ENCODE results near the gene BTBD7.

Gene BTBD7

GRCh38 chr14:93346926-93347721, 14.3 kb upstream of the BTBD7 start, which contains the start of gene COX8C:
TSS of gene COX8C (plus strand) at chr14:93347182. CDS start at chr14:93347269, 87 bp downstream.
- Histone ChIP-seq H3K9ac (ENCODE audit: low read depth in 1 of 2, low read length in 2 of 2) (no peak within 1 kb of the TSS), H3K27me3 (ENCODE audit: control insufficient read depth in 1 of 2, insufficient read depth in 2 of 2, low read length in 2 of 2) (no peaks in the 10 kb centered on the region), H3K36me3 (ENCODE audit: control insufficient read depth in 1 of 2, insufficient read depth in 2 of 2, low read length in 2 of 2) (no peaks in the 10 kb centered on the region), H3K4me1 (ENCODE audit: control insufficient read depth in 1 of 2, insufficient read depth in 2 of 2, low read length in 2 of 2) (no peaks in the 10 kb centered on the region), H3K9me3 (ENCODE audit: control insufficient read depth in 1 of 2, low read length in 2 of 2) (peaks cover 0 to 2% of the 10 kb centered on the region in 2 donors), H3K27ac (ENCODE audit: low read depth, low read length) (no peak within 1 kb of the TSS), H3K4me3 (ENCODE audit: low read depth in 1 of 2, low read length in 2 of 2) (no peak within 1 kb of the TSS)

- Histone ChIP-seq H3K9me3 (ENCODE audit: control insufficient read depth in 1 of 2, low read length in 2 of 2) (peaks cover 0 to 9% of the 10 kb centered on the region in 2 donors), H3K27me3 (ENCODE audit: control insufficient read depth in 1 of 2, insufficient read depth in 2 of 2, low read length in 2 of 2) (no peaks in the 10 kb centered on the region), H3K36me3 (ENCODE audit: control insufficient read depth in 1 of 2, insufficient read depth in 2 of 2, low read length in 2 of 2) (no peaks in the 10 kb centered on the region), H3K4me3 (ENCODE audit: low read depth in 1 of 2, low read length in 2 of 2) (no peak overlapping the region), H3K27ac (ENCODE audit: low read depth, low read length) (no peak overlapping the region), H3K4me1 (ENCODE audit: control insufficient read depth in 1 of 2, insufficient read depth in 2 of 2, low read length in 2 of 2) (no peaks in the 10 kb centered on the region), H3K9ac (ENCODE audit: low read depth in 1 of 2, low read length in 2 of 2) (no peak overlapping the region)
Observed at GRCh38 chr14:93343797-93344196, 11.0 kb upstream of the BTBD7 start.

DNA sequence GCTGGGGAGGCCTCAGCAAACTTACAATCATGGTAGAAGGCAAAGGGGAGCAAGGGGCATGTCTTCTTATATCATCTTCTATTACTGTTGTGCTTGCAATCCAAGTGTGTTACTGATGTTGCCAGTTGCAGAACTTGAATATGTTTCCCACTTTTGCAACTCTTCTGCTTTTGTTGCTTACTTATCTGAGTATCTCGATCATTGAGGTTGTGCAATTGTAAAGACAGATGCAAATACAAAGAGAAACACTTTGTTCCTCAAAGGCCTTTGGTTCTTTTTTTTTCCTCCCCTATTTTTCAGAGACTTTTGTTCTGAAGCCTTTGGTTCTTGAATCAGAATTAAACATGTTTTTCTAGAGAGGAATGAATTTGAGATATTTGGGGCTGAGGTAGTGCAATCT, 10.4 kb upstream of the BTBD7 start:
- no peaks in the 10 kb centered on the region for H3K27me3 ChIP-seq (ENCODE audit: control insufficient read depth in 1 of 2, insufficient read depth in 2 of 2, low read length in 2 of 2)
- H3K9me3 ChIP-seq (ENCODE audit: control insufficient read depth in 1 of 2, low read length in 2 of 2): peaks cover 0 to 9% of the 10 kb centered on the region in 2 donors
- no peak overlapping the region for H3K4me3 ChIP-seq (ENCODE audit: low read depth in 1 of 2, low read length in 2 of 2)
- H3K36me3 ChIP-seq (ENCODE audit: control insufficient read depth in 1 of 2, insufficient read depth in 2 of 2, low read length in 2 of 2): no peaks in the 10 kb centered on the region
- no peaks in the 10 kb centered on the region for H3K4me1 ChIP-seq (ENCODE audit: control insufficient read depth in 1 of 2, insufficient read depth in 2 of 2, low read length in 2 of 2)
- no peak overlapping the region for H3K27ac ChIP-seq (ENCODE audit: low read depth, low read length)
- H3K9ac ChIP-seq (ENCODE audit: low read depth in 1 of 2, low read length in 2 of 2): no peak overlapping the region

DNA sequence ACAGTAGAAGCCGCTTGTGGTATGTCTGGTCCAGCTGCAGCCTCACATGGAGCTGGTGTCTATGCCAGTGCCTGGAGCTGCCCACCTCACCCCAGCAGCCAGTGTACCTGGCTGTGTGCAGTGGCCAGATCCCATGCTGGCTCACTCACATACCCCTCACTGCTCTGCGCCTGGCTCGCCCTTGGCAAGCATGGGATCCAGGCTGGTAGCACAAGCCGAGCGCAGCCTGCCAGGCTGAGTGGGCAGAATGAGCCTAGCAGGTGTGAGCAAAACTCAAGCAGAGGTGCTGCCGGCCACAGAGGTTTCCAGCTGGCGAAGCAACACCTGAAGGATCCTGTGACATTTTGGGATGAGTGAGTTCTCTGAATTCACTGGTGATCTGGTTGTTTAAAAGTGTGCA, 5.0 kb upstream of the BTBD7 start:
- Histone ChIP-seq H3K4me1 (ENCODE audit: control insufficient read depth in 1 of 2, insufficient read depth in 2 of 2, low read length in 2 of 2) (peaks cover 6 to 7% of the 10 kb centered on the region in 2 donors), H3K9me3 (ENCODE audit: control insufficient read depth in 1 of 2, low read length in 2 of 2) (peaks cover 0 to 9% of the 10 kb centered on the region in 2 donors), H3K9ac (ENCODE audit: low read depth in 1 of 2, low read length in 2 of 2) (no peak overlapping the region), H3K36me3 (ENCODE audit: control insufficient read depth in 1 of 2, insufficient read depth in 2 of 2, low read length in 2 of 2) (no peaks in the 10 kb centered on the region), H3K27me3 (ENCODE audit: control insufficient read depth in 1 of 2, insufficient read depth in 2 of 2, low read length in 2 of 2) (no peaks in the 10 kb centered on the region), H3K4me3 (ENCODE audit: low read depth in 1 of 2, low read length in 2 of 2) (no peak overlapping the region), H3K27ac (ENCODE audit: low read depth, low read length) (no peak overlapping the region)

DNA sequence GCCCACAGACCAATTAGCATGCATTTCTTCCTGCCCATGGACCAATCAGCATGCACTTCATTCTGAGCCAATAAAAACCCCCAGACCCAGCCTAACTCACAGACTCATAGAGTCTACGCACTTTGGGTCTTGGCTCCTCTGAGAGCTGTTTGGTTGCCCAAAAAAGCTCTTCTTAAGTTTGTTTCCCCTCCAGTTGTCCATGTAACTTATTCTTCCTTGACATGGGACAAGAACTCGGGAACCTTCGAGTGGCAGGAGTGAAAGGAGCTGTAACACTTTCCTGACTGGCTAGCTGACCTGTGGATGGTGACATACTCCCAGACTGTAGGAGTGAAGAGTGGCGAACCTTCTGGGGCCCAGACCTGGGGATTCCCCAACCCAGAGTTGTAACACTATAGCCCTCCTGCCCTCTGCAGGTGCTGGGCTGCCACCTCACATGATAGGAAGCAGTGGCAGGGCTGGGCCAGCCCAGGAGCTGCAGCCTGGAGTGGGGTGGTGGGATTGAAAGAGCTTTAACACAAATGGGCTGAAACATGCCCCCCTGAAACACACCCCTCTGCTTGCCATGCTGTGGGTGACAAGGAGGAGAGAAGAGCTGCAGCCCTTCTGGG, 4.4 kb upstream of the BTBD7 start:
- Histone ChIP-seq H3K36me3 (ENCODE audit: control insufficient read depth in 1 of 2, insufficient read depth in 2 of 2, low read length in 2 of 2) (no peaks in the 10 kb centered on the region), H3K27ac (ENCODE audit: low read depth, low read length) (no peak overlapping the region), H3K4me3 (ENCODE audit: low read depth in 1 of 2, low read length in 2 of 2) (no peak overlapping the region), H3K9me3 (ENCODE audit: control insufficient read depth in 1 of 2, low read length in 2 of 2) (peaks cover 0 to 8% of the 10 kb centered on the region in 2 donors), H3K27me3 (ENCODE audit: control insufficient read depth in 1 of 2, insufficient read depth in 2 of 2, low read length in 2 of 2) (no peaks in the 10 kb centered on the region), H3K4me1 (ENCODE audit: control insufficient read depth in 1 of 2, insufficient read depth in 2 of 2, low read length in 2 of 2) (peaks cover 6 to 7% of the 10 kb centered on the region in 2 donors), H3K9ac (ENCODE audit: low read depth in 1 of 2, low read length in 2 of 2) (no peak overlapping the region)

GRCh38 chr14:93333631-93334103, 831 bp upstream of the BTBD7 start:
- H3K9me3 ChIP-seq (ENCODE audit: control insufficient read depth in 1 of 2, low read length in 2 of 2): no peaks in the 10 kb centered on the region
- H3K27me3 ChIP-seq (ENCODE audit: control insufficient read depth in 1 of 2, insufficient read depth in 2 of 2, low read length in 2 of 2): no peaks in the 10 kb centered on the region
- peak overlapping the region; percentile 74 to 84 for H3K4me3 ChIP-seq (ENCODE audit: low read depth in 1 of 2, low read length in 2 of 2)
- peak overlapping the region; percentile 59 to 82 for H3K9ac ChIP-seq (ENCODE audit: low read depth in 1 of 2, low read length in 2 of 2)
- H3K36me3 ChIP-seq (ENCODE audit: control insufficient read depth in 1 of 2, insufficient read depth in 2 of 2, low read length in 2 of 2): no peaks in the 10 kb centered on the region
- peaks cover 31 to 35% of the 10 kb centered on the region in 2 donors for H3K4me1 ChIP-seq (ENCODE audit: control insufficient read depth in 1 of 2, insufficient read depth in 2 of 2, low read length in 2 of 2)
- H3K27ac ChIP-seq (ENCODE audit: low read depth, low read length): peak overlapping the region; percentile 53

- Histone ChIP-seq H3K4me1 (ENCODE audit: control insufficient read depth in 1 of 2, insufficient read depth in 2 of 2, low read length in 2 of 2) (peaks cover 33 to 36% of the 10 kb centered on the region in 2 donors), H3K9ac (ENCODE audit: low read depth in 1 of 2, low read length in 2 of 2) (peak overlapping the region; percentile 55 to 85), H3K9me3 (ENCODE audit: control insufficient read depth in 1 of 2, low read length in 2 of 2) (no peaks in the 10 kb centered on the region), H3K27me3 (ENCODE audit: control insufficient read depth in 1 of 2, insufficient read depth in 2 of 2, low read length in 2 of 2) (no peaks in the 10 kb centered on the region), H3K36me3 (ENCODE audit: control insufficient read depth in 1 of 2, insufficient read depth in 2 of 2, low read length in 2 of 2) (no peaks in the 10 kb centered on the region), H3K27ac (ENCODE audit: low read depth, low read length) (peak overlapping the region; percentile 94), H3K4me3 (ENCODE audit: low read depth in 1 of 2, low read length in 2 of 2) (peak overlapping the region; percentile 85 to 88)
Observed at GRCh38 chr14:93332397-93332852, 411 bp downstream of the BTBD7 start.

DNA sequence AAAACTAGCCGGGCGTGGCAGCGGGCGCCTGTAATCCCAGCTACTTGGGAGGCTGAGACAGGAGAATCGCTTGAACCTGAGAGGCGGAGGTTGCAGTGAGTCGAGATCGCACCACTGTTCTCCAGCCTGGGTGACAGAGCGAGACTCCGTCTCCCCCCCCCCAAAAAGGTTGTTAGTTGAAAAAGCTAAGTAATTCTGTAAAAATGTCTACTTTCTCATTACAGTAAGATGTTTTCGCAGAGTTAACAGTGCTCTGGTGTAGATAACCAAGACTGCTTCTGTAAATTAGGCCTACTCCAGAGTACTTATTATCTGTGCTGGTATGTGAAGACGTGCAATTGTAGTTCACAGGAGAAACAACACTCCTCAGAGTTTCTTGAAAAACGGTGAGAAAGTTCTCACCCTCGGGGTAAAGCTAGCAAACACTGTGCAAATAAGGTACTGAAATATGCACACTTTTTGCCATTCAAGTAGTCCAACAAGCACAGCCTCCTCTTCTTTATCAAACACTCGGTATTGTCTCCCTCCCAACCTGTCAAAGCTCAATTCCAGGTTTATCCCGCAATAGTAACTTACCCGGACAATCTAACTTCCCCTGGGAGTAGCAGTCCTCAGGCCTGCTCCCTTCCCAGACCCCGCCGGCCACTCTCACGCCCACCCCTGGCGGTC, 974 bp downstream of the BTBD7 start:
- peaks cover 33 to 36% of the 10 kb centered on the region in 2 donors for H3K4me1 ChIP-seq (ENCODE audit: control insufficient read depth in 1 of 2, insufficient read depth in 2 of 2, low read length in 2 of 2)
- H3K36me3 ChIP-seq (ENCODE audit: control insufficient read depth in 1 of 2, insufficient read depth in 2 of 2, low read length in 2 of 2): no peaks in the 10 kb centered on the region
- H3K9ac ChIP-seq (ENCODE audit: low read depth in 1 of 2, low read length in 2 of 2): peak overlapping the region; percentile 55 to 85
- peak overlapping the region; percentile 85 to 88 for H3K4me3 ChIP-seq (ENCODE audit: low read depth in 1 of 2, low read length in 2 of 2)
- H3K27me3 ChIP-seq (ENCODE audit: control insufficient read depth in 1 of 2, insufficient read depth in 2 of 2, low read length in 2 of 2): no peaks in the 10 kb centered on the region
- peak overlapping the region; percentile 94 for H3K27ac ChIP-seq (ENCODE audit: low read depth, low read length)
- no peaks in the 10 kb centered on the region for H3K9me3 ChIP-seq (ENCODE audit: control insufficient read depth in 1 of 2, low read length in 2 of 2)

GRCh38 chr14:93331002-93331727, 1.7 kb downstream of the BTBD7 start:
- Histone ChIP-seq H3K9me3 (ENCODE audit: control insufficient read depth in 1 of 2, low read length in 2 of 2) (no peaks in the 10 kb centered on the region), H3K27ac (ENCODE audit: low read depth, low read length) (no peak overlapping the region), H3K9ac (ENCODE audit: low read depth in 1 of 2, low read length in 2 of 2) (peak overlapping the region; percentile 55 to 85), H3K27me3 (ENCODE audit: control insufficient read depth in 1 of 2, insufficient read depth in 2 of 2, low read length in 2 of 2) (no peaks in the 10 kb centered on the region), H3K36me3 (ENCODE audit: control insufficient read depth in 1 of 2, insufficient read depth in 2 of 2, low read length in 2 of 2) (no peaks in the 10 kb centered on the region), H3K4me1 (ENCODE audit: control insufficient read depth in 1 of 2, insufficient read depth in 2 of 2, low read length in 2 of 2) (peaks cover 33 to 36% of the 10 kb centered on the region in 2 donors), H3K4me3 (ENCODE audit: low read depth in 1 of 2, low read length in 2 of 2) (peak overlapping the region; percentile 85 to 88)
